HG02642 (cell line): Measurements from ENCODE around the gene THADA.
"Not testable (repeated sequence)": the region's sequence is repeated elsewhere in the genome, so short reads cannot be mapped to it uniquely, and the experiment has no call there.

Experiments
- ATAC-seq: cut with Tn5 transposase; IDR thresholded peaks from one replicate; pipeline ENCODE4 v1.9.1; 2021; ENCODE audit warnings: mild to moderate bottlenecking; ENCODE audit not compliant: unreplicated experiment, poor library complexity

Gene THADA

GRCh38 chr2:43604674-43605073 is 8.8 kb upstream of the THADA start:
- no peak for ATAC-seq

- ATAC-seq = not testable (repeated sequence)
Observed at GRCh38 chr2:43600596-43600995, 4.8 kb upstream of the THADA start.

DNA sequence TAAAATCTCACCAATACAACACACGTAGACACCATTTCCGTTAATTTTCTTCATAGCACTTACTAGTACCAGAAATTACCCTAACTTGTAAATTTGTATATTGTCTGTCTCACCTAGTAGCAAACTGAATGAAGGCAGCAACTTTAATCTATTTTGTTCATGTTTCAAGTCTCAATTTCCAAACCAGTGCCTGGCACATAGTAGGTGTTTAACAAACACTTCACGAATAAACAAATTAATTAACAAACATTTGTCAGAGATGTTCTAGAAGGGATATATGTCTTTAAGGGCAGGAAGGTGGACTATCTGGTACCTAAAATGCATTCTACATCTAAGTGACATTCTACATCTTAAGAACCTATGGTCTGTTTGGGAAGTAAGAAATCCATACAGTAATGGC is 963 bp downstream of the THADA start:
- no peak for ATAC-seq

DNA sequence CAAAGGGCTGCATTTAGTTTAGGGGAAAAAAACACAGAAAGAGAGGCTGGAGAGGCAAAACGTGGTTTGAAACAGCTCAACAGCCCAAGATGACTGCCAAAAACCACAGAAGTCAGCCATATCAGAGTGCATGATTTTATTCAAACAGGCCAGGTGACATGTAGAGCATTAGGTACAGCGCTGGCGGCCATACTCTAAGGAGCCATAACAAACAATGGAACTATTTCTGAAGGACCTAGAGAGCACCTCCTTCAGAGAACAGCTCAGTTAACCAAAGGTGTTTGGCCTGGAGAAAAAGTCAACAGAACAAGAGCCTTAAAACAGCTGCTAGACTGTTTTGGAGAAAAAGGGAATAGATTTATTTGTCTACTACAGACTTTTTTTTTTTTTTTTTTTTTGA is 2.6 kb downstream of the THADA start:
- no peak for ATAC-seq

DNA sequence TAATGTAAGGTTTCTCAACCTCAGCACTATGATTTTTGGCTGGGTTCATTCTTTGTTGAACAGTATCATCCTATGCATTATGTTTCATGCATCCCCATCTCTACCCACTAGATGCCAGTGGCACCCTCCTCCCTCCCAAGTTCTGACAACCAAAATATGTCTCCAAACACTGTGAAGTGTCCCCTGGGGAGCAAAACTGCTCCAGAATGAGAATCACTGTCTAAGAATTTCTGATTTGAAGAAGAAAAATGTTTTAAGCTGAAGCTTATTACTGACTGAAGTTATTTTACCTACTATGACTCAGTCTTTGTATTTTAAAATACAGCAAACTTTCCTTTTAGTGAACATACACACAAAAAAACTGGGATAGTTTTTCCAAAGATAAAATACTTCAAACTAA is 3.4 kb downstream of the THADA start:
- ATAC-seq = no peak

GRCh38 chr2:43585708-43586107 is 10.1 kb downstream of the THADA start:
- no peak for ATAC-seq

DNA sequence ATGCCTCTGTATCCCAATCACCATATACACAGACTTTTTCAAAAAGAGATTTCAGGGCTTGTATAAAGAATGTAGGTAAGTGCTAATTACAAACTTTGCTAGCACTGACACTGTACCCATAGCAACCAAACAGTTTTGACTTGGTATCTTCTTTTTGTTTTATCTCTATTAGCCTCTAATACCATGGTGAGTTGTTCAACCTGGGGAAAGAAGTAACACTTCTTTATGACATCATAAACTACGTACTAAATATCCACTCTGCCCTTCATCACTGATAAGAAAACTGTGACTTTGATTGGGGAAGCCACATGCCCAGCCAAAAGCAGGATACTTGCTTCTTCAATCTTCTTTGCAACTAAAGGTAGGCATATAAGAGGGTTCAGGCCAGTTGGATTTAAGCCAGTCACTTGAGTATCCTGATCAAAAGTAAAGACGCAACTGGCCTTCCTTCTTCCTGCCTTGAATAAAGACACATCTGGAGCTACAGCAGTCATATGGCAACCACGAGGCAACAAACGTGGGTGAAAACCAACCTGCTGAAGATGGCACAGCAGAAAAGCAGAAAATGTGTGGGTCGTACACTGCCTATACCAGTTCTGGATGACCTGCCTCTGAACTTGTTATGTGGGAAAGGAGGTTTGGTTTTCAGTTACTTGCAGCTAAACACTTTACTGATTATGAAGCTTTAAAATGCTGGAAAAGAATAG is 16.4 kb downstream of the THADA start:
- no peak for ATAC-seq

GRCh38 chr2:43576981-43577892 is 18.6 kb downstream of the THADA start:
- no peak for ATAC-seq

- no peak for ATAC-seq
Observed at GRCh38 chr2:43572244-43572643, 23.6 kb downstream of the THADA start.

GRCh38 chr2:43569921-43570320 is 25.9 kb downstream of the THADA start:
- peak; percentile 78 for ATAC-seq

DNA sequence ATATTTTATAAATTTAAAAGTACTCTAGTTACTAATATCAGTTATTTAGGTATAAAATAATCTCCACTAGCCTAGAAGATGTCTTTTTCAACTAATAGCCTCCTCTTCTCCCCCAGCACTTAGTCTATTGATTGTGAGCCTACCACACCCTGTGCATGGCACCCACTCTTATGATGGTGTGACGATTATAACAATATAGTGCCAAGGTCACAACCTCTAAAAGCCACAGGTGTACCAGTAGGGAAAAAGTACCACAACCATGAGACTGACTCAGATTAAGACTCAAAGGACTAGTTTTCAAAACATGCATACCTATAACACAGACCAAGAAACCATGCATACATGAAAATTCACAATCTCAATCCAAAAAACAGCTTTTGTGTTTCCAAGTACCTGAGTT is 27.6 kb downstream of the THADA start:
- no peak for ATAC-seq

DNA sequence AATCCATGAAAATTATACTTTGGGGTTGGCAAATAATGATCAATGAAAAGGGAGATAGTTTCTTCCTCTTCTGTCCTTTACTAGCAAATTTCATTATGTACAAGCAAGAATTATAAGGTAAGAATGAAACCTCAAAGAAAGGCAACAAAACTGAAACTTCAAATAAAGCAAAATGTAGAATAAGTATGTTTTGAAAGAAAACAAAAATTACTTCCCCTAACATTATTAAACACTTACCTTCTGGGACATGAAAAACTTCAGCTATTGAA is 29.4 kb downstream of the THADA start:
- no peak for ATAC-seq

DNA sequence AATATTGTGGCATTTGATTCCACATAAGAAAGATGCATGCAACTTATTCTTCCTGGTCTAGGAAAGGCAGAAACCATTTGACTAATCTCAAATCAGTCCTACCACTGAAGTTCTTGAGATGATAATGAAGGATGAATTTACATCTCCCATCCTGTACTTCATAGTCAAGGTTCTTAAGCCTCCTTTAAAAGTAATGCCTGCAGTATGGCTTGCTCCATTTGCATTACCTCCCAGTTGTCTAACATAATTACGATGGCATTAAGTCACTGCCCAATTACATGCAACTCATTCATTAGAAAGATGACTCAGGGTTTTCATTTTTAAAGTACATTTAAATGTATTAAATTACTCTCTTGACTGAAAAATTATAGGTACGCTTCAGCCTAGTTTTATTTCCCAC is 32.2 kb downstream of the THADA start:
- no peak for ATAC-seq

DNA sequence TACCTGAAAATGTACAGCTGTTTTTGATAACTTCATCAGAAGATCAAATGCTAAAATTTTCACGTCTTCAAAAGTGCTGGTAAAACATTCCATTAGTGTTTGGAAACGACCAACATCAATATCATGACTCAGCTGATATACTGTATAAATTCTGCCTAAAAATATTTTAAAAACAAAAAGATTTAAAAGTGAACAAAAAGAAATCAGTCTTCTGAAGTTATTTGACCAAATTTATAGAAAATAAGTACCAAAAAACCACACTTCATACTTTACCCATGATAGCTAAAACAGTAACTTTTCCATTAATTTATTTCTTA is 35.6 kb downstream of the THADA start:
- ATAC-seq = no peak

DNA sequence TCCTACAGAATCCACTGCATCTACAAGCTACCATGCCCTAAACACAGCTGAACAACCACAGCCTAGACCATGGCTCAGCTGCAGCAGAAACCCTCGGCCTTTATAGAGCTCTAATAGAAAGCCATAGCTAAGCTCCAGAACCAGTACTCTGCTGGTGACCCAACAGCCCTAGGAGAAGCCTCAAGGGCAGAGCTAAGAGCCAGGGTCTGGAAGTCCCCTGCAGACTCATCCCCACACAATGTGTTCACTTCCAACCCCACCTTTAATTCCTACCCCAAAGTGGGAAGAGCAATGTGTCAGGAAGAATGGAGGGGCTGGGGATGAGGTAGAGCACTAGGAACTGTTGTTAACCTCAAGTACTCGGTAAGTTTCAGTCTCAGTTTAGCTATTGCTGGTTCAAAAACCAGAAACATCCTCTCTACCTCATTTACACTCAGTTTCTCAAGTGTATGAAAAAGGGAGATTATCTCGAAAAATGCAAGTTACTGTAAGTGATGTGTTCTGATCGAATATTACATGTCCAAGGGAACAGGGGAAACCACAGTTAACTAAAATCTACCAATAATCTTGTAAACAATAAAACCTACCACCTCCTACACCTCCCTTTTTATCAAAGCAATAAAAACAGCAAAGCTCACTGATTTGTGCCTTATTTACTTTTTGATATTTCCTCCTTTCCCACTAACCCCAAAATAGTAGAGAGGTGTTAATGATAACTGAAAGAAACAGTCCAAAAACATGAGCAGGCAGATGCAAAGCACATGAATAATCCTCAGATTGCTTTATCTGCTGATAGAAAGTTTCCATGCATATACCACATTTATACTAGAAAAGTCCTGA is 36.2 kb downstream of the THADA start:
- peak; percentile 90 for ATAC-seq

DNA sequence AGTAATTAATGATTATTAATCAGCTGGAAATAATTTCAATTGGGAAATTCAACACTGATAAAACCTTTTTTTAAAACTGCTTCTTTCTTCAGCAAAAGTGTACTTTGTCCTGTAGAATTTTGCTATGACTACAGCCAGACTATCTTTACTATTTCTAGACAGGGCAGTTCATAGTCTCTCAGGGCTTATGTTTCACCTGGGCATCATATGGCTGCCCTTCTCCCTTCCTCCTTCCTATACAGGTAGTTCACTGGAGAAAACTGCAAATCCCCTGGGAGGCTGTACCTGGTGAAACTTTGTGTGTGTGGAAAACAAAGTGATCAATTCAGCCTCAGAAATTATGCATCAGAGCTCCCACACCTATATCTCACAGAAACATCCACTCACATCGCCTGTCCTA is 38.6 kb downstream of the THADA start:
- no peak for ATAC-seq

GRCh38 chr2:43556256-43556655 is 39.6 kb downstream of the THADA start:
- no peak for ATAC-seq

- no peak for ATAC-seq
Observed at GRCh38 chr2:43553341-43553855, 42.4 kb downstream of the THADA start.

DNA sequence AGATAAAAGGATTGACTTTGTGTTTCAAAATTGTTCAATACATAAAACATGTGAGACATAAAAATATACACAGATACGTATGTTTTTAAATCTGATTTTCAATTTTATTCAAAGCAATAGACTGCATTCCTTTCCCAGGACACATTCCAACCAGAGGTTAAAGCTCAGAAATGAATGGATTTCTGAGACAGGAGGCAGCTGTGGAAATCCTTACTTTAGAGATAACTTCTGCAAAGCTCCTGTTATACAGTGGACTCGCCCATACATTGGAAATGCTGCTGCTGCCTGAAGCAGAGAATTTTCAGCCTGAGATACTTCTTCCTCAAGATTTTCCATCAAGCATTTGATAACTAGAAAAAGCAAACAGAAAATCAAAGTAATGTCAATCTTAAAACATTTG is 43.8 kb downstream of the THADA start:
- ATAC-seq = no peak

DNA sequence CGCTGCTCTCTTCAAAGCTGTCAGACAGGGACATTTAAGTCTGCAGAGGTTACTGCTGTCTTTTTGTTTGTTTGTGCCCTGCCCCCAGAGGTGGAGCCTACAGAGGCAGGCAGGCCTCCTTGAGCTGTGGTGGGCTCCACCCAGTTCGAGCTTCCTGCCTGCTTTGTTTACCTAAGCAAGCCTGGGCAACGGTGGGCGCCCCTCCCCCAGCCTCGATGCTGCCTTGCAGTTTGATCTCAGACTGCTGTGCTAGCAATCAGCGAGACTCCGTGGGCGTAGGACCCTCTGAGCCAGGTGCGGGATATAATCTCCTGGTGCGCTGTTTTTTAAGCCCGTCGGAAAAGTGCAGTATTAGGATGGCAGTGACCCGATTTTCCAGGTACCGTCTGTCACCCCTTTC is 47.5 kb downstream of the THADA start:
- not testable (repeated sequence) for ATAC-seq
